Activated T-helper 2 cell treated with anti-CD3 and anti-CD28 coated beads, Interferon-gamma antibody, Interleukin-2, Interleukin-4, amounts not matched to agents 10 μg/mL and 5 μg/mL and 100 μg/mL, durations not matched to agents 14 hours and 24 hours and 36 hours (primary cell): Measurements from ENCODE around the gene GJB3. TPM values are rescaled to one million over a fixed set of nuclear protein-coding genes. Genes with fewer than 3 reads are reported as not detected.

Experiments used
- DNase-seq: peaks from one replicate; pipeline ENCODE4 v3.0.0; 2021; ENCODE audit warnings: low spot score
- H3K27ac Mint-ChIP-seq: one replicate; pipeline ENCODE4 v1.8.0; 2021; ENCODE audit warnings: mixed read lengths
- H3K27me3 Mint-ChIP-seq: one replicate; pipeline ENCODE4 v1.8.0; 2021; ENCODE audit warnings: low read depth, mixed read lengths
- H3K36me3 Mint-ChIP-seq: one replicate; pipeline ENCODE4 v1.8.0; 2021; ENCODE audit warnings: low read depth, mixed read lengths
- H3K4me1 Mint-ChIP-seq: one replicate; pipeline ENCODE4 v1.8.0; 2021; ENCODE audit warnings: low read depth, mixed read lengths
- H3K4me3 Mint-ChIP-seq: one replicate; pipeline ENCODE4 v1.8.0; 2021; ENCODE audit warnings: low read depth, mild to moderate bottlenecking, moderate library complexity, mixed read lengths
- H3K9me3 Mint-ChIP-seq: one replicate; pipeline ENCODE4 v1.8.0; 2021; ENCODE audit warnings: mixed read lengths
- intact Hi-C: fragments of 100-400 bp; cut with micrococcal nuclease; formaldehyde crosslinking; loops from one replicate; pipeline ENCODE4 v1.15.1; 2023
- total RNA-seq: library from RNA; stranded (reverse); gene quantifications from 2 replicates; pipeline ENCODE4 v1.2.3, GENCODE V29; 2022

Gene GJB3
- total RNA-seq, 1 donor from 2014 or later, result not detected

GRCh38 chr1:34780528-34780927 lies 486 bp upstream of the GJB3 start:
- peaks cover 41% of the 10 kb centered on the region for H3K27me3 Mint-ChIP-seq
- no peak overlapping the region for H3K27ac Mint-ChIP-seq
- no peaks in the 10 kb centered on the region for H3K4me1 Mint-ChIP-seq
- intact Hi-C loops, result no loop called here
- no peak for DNase-seq
- H3K9me3 Mint-ChIP-seq, result no peaks in the 10 kb centered on the region
- H3K4me3 Mint-ChIP-seq, result no peak overlapping the region
- no peaks in the 10 kb centered on the region for H3K36me3 Mint-ChIP-seq

GRCh38 chr1:34781844-34782391 lies 904 bp downstream of the GJB3 start:
- DNase-seq, result no peak
- Mint-ChIP-seq H3K4me1 (peaks cover 4% of the 10 kb centered on the region), H3K27ac (no peak overlapping the region), H3K4me3 (no peak overlapping the region), H3K36me3 (no peaks in the 10 kb centered on the region), H3K27me3 (peaks cover 43% of the 10 kb centered on the region), H3K9me3 (no peaks in the 10 kb centered on the region)
- intact Hi-C loops, result no loop called here

GRCh38 chr1:34784751-34785221 lies 3.8 kb downstream of the GJB3 start:
- H3K27me3 Mint-ChIP-seq, result peaks cover 28% of the 10 kb centered on the region
- DNase-seq, result no peak
- intact Hi-C loops, result no loop called here
- H3K27ac Mint-ChIP-seq, result no peak overlapping the region
- peaks cover 4% of the 10 kb centered on the region for H3K4me1 Mint-ChIP-seq
- no peaks in the 10 kb centered on the region for H3K9me3 Mint-ChIP-seq
- no peaks in the 10 kb centered on the region for H3K36me3 Mint-ChIP-seq
- no peak overlapping the region for H3K4me3 Mint-ChIP-seq

- DNase-seq, result no peak
- H3K4me3 Mint-ChIP-seq, result no peak overlapping the region
- no peak overlapping the region for H3K27ac Mint-ChIP-seq
- peaks cover 8% of the 10 kb centered on the region for H3K4me1 Mint-ChIP-seq
- intact Hi-C loops, result no loop called here
- no peaks in the 10 kb centered on the region for H3K36me3 Mint-ChIP-seq
- H3K9me3 Mint-ChIP-seq, result no peaks in the 10 kb centered on the region
- peaks cover 23% of the 10 kb centered on the region for H3K27me3 Mint-ChIP-seq
Observed at GRCh38 chr1:34785231-34785874, 4.3 kb downstream of the GJB3 start.

GRCh38 chr1:34785875-34786470 lies 5.0 kb downstream of the GJB3 start:
- intact Hi-C loops, result loop anchor here (1.0 kb wide), 1 partner anchor 66 kb away; no protein-coding TSS in a partner anchor
- H3K4me3 Mint-ChIP-seq, result no peak overlapping the region
- H3K27me3 Mint-ChIP-seq, result peaks cover 21% of the 10 kb centered on the region
- peaks cover 8% of the 10 kb centered on the region for H3K4me1 Mint-ChIP-seq
- H3K27ac Mint-ChIP-seq, result no peak overlapping the region
- no peaks in the 10 kb centered on the region for H3K9me3 Mint-ChIP-seq
- no peak for DNase-seq
- no peaks in the 10 kb centered on the region for H3K36me3 Mint-ChIP-seq

GRCh38 chr1:34786521-34787325 lies 5.7 kb downstream of the GJB3 start:
- Mint-ChIP-seq H3K27me3 (peaks cover 24% of the 10 kb centered on the region), H3K27ac (no peak overlapping the region), H3K36me3 (no peaks in the 10 kb centered on the region), H3K9me3 (no peaks in the 10 kb centered on the region), H3K4me3 (no peak overlapping the region), H3K4me1 (peaks cover 8% of the 10 kb centered on the region)
- intact Hi-C loops, result loop anchor here (1.0 kb wide), 1 partner anchor 66 kb away; no protein-coding TSS in a partner anchor
- DNase-seq, result peak; percentile 45

- H3K27ac Mint-ChIP-seq, result no peak overlapping the region
- H3K9me3 Mint-ChIP-seq, result no peaks in the 10 kb centered on the region
- intact Hi-C loops, result no loop called here
Observed at GRCh38 chr1:34787461-34788420, 6.7 kb downstream of the GJB3 start.

GRCh38 chr1:34790985-34791384 lies 10.0 kb downstream of the GJB3 start:
- intact Hi-C loops, result no loop called here
- peaks cover 21% of the 10 kb centered on the region for H3K27me3 Mint-ChIP-seq
- H3K27ac Mint-ChIP-seq, result no peak overlapping the region
- no peaks in the 10 kb centered on the region for H3K36me3 Mint-ChIP-seq
- H3K4me1 Mint-ChIP-seq, result peaks cover 8% of the 10 kb centered on the region
- H3K4me3 Mint-ChIP-seq, result no peak overlapping the region
- DNase-seq, result no peak
- H3K9me3 Mint-ChIP-seq, result no peaks in the 10 kb centered on the region

More at GRCh38 chr1:34787461-34788420, 6.7 kb downstream of the GJB3 start:
- Mint-ChIP-seq H3K4me3 (no peak overlapping the region), H3K36me3 (no peaks in the 10 kb centered on the region), H3K4me1 (peaks cover 8% of the 10 kb centered on the region), H3K27me3 (peaks cover 24% of the 10 kb centered on the region)
- DNase-seq, result no peak

- Mint-ChIP-seq H3K4me3 (no peak overlapping the region), H3K27me3 (peaks cover 22% of the 10 kb centered on the region)
Observed at GRCh38 chr1:34792424-34792823, 11.4 kb downstream of the GJB3 start.

GRCh38 chr1:34792868-34793727 lies 12.1 kb downstream of the GJB3 start, which contains the start of gene GJA4:
Gene GJA4 (plus strand): TSS chr1:34792999. CDS start chr1:34794214, 1,215 bp downstream.
- H3K27me3 Mint-ChIP-seq, result peaks cover 22% of the 10 kb centered on the region
- intact Hi-C loops, result no loop called here
- H3K9me3 Mint-ChIP-seq, result no peaks in the 10 kb centered on the region
- H3K27ac Mint-ChIP-seq, result no peak within 1 kb of the TSS
- no peak for DNase-seq
- peaks cover 4% of the 10 kb centered on the region for H3K4me1 Mint-ChIP-seq
- no peak within 1 kb of the TSS for H3K4me3 Mint-ChIP-seq
- H3K36me3 Mint-ChIP-seq, result no peaks in the 10 kb centered on the region

More at GRCh38 chr1:34792424-34792823, 11.4 kb downstream of the GJB3 start:
- H3K27ac Mint-ChIP-seq, result no peak overlapping the region
- intact Hi-C loops, result no loop called here
- H3K4me1 Mint-ChIP-seq, result peaks cover 4% of the 10 kb centered on the region
- no peaks in the 10 kb centered on the region for H3K36me3 Mint-ChIP-seq
- no peaks in the 10 kb centered on the region for H3K9me3 Mint-ChIP-seq
- no peak for DNase-seq

GRCh38 chr1:34794001-34794789 lies 13.2 kb downstream of the GJB3 start:
- intact Hi-C loops, result no loop called here
- Mint-ChIP-seq H3K4me3 (no peak overlapping the region), H3K27ac (no peak overlapping the region), H3K27me3 (peaks cover 22% of the 10 kb centered on the region), H3K4me1 (peaks cover 4% of the 10 kb centered on the region), H3K9me3 (no peaks in the 10 kb centered on the region), H3K36me3 (no peaks in the 10 kb centered on the region)
- DNase-seq, result no peak
